ENCODE results near the gene TRIM9.

Gene TRIM9

GRCh38 chr14:51053157-51053556, 41.7 kb downstream of the TRIM9 start:
- no peak for DNase-seq

DNA sequence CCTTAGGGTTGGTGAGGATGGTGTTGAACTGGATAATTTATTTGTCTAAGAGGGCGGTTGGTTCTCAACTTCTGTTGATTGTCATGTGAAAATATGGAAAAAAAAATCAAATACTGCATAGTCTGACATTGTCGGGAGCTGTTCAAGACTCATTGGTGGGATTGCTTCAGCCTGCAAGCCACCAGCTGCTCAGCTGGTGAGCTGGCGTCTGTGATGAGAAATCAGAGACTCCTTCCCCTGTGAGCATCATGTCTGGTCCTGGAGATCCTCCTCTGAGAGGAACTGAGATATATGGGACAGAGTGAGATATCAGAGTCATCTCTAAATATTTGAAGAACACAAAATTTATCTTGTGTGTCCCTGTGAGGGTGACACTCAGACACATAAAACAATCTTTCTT, 49.9 kb downstream of the TRIM9 start:
- DNase-seq, result no peak

DNA sequence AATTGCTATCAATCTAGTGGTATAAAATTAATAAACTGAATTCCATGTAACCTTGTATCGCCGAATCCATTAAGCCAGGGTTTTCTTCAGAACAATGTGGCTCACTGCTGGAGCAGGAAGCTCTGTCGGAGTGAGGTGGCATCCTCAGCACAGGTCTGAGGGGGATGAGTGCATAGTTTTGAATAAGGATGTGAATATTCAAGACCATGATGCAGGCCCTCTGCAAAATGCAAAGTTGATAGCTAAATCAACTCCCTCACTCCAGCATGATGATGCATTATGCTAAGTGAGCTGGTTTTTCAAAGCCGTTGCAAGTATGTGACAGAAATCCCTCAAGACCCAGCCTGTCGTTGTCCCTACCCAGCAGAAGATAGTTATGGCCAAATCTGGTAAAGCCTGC, 53.0 kb downstream of the TRIM9 start:
- DNase-seq, result no peak

DNA sequence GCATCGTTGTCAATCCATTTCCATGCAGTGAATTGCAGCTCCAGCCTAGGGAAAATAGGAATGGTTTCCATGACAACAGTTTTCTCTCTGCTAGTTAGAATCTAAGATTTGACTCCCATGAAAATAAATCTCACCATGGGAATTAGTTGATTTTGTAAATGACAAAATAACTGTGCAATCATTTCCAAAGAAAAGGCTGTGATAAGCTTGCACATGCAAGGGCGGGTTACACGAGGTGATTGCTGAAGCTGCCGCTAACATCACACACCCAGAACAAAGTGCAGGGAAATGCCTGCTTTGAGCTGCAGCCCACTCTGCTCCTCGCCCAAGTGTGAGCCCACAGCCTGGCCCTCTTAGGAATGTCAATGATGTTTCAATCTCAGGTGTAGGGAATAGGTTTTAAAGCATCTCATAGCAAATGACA, 53.8 kb downstream of the TRIM9 start:
- DNase-seq, result no peak

- DNase-seq, result no peak
Measured at GRCh38 chr14:51039252-51039651, 55.7 kb downstream of the TRIM9 start.

DNA sequence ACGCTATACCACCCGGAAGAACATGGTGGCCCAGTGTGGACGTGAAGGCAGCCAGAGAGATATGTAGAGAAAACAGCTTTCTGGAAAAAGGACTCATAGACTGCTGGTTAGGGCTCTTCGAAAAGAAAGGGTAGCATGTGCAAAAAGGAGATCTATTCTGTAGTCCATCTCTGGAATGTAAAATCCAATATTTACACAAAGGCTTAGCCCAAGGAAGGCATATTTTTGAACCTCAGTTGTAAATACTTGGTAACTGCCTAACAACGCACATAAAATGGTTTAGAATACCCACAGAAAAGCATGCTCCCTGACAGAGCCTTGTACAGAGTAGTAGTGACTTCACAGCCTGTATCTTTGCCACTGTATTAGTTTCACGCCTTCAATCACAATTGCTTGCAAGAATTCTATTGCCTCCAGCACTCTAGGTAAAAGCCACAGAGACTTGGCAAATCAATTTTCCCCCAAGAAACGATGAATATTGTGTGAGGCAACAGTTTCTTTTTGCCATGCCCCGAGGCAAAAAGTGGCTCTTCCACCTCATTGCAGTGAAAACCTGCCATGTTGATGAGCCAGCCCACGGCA, 59.2 kb downstream of the TRIM9 start:
- DNase-seq, result no peak

GRCh38 chr14:51028851-51029754, 65.8 kb downstream of the TRIM9 start:
- DNase-seq, result no peak

DNA sequence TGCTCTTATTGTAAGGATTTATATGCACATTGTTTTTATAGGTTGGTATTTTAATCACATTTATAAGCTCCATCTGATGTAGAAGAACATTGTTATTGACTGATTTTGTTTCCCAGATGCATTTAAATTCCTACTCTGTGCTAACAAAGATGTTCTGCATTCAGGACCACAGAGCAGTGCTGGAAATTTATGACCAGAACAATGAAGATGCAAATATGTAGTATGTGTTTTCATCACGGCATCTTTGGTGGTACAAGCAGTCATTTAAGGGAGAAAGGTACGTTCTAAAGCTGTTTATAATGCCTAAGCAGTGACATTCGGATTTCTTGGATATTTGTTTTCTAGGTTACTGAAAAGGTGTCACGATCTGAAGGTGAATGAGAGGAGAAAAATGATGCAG, 66.5 kb downstream of the TRIM9 start:
- DNase-seq, result no peak

DNA sequence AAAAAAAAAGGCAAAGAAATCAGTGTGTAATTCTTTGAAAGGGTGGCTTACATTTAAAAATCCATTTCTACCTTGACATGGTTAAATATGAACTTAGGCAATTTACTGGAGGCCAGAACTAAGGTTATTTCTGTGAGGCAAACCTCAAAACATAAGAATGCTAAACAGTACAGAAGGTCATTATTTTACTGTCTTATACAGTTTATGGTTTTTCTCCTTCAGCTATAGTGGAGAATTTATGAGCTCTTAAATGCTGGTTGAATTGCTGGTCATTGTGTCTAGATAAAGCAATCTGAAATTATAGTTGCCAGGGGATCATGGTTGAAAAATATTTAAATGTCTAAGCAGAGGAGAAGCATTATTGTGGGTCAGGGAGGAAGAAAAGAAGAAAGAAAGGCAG, 70.5 kb downstream of the TRIM9 start:
- DNase-seq, result no peak

GRCh38 chr14:51023964-51024363, 70.9 kb downstream of the TRIM9 start:
- no peak for DNase-seq

- DNase-seq, result no peak
Measured at GRCh38 chr14:51022769-51023168, 72.1 kb downstream of the TRIM9 start.

GRCh38 chr14:51020024-51020710, 74.7 kb downstream of the TRIM9 start:
- DNase-seq, result no peak

DNA sequence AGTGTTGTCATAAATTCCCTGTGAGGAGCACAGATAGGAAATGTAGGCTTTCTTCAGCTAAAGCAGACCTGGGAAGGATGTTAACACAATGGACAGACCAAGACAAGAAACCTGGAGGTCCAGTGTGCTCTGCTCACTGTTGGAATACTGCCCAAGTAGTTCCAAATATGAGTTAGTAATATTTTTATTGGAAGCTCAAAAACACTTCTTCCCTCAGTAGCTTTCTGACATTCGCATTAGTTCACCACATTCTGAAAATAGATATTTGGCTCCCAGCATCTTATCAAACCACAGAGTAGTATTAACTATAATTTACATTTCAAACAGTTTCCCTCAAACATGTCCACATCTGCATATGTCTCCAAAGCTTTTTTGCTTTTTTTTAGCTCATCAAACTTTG, 75.8 kb downstream of the TRIM9 start:
- DNase-seq, result no peak

- DNase-seq, result no peak
Measured at GRCh38 chr14:51018521-51018920, 76.4 kb downstream of the TRIM9 start.

GRCh38 chr14:51014625-51015024, 80.3 kb downstream of the TRIM9 start:
- DNase-seq, result no peak

- no peak for DNase-seq
Measured at GRCh38 chr14:51014086-51014485, 80.8 kb downstream of the TRIM9 start.

GRCh38 chr14:51012055-51012454, 82.8 kb downstream of the TRIM9 start:
- DNase-seq, result no peak

- DNase-seq, result no peak
Measured at GRCh38 chr14:51008446-51008845, 86.5 kb downstream of the TRIM9 start.

GRCh38 chr14:51006781-51007211, 88.1 kb downstream of the TRIM9 start:
- DNase-seq, result no peak

GRCh38 chr14:51006324-51006723, 88.6 kb downstream of the TRIM9 start:
- DNase-seq, result no peak

GRCh38 chr14:51004801-51005526, 89.9 kb downstream of the TRIM9 start:
- no peak for DNase-seq

GRCh38 chr14:51004352-51004800, 90.5 kb downstream of the TRIM9 start:
- DNase-seq, result no peak

GRCh38 chr14:51002406-51002999, 92.4 kb downstream of the TRIM9 start:
- DNase-seq, result no peak

All from activated CD4-positive, alpha-beta T cell treated with anti-CD3 and anti-CD28 coated beads, Interleukin-2, amount 50 U/mL, for 48 hours (primary cell).